Measurements from ENCODE around the gene PANX3.
A peak's percentile ranks its signal among the peaks of the same experiment; 100 is the strongest.

The PANX3 gene

DNA sequence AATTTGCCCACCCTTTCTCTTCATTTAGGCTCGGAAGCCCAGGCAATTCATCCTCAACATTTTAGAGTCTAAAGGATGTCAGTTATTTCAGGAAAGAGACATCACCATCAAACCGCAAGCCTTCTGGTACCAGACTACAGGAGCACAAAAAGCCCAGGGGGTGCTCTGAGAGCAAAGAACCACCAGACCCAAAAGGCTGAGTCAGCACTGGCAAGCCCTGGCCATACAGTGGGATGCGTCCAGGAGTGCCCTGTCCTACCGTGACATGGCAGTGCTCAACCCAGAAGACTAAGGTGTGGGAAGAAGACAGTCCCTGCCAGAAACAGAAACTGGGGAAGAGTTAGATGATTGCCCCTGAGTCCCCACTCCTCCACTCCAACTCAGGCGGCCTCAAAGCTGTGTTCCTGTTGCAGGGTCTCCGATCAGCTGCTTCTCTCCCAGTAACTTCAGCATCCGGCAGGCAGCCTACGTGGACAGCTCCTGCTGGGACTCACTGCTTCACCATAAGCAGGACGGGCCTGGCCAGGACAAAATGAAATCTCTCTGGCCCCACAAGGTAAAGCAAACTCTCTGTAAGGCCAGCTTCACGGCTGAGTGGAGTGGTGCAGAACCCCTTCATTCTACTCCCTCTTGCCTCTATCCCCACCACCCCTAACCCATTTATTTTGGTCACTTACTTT is 1.5 kb downstream of the PANX3 start:
- DNase-seq, result no peak

DNA sequence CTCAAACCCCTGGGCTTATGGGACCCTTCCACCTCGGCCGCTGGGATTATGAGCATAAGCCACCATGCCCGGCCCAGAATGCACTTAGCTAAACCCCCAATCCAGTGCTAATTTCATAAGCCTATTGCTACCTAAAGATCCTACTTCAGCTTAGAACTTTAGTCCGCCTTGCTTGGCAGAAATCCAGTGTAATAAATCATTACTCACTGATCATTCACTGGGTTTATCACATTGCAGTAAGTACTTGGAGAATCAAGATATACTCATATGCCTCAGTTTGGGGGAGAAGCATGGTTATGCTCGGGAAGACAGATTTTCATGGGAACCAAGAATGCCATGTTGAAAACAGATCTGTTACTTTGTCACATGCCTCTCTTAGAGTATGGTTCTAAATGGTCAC is 7.6 kb downstream of the PANX3 start:
- DNase-seq, result no peak

DNA sequence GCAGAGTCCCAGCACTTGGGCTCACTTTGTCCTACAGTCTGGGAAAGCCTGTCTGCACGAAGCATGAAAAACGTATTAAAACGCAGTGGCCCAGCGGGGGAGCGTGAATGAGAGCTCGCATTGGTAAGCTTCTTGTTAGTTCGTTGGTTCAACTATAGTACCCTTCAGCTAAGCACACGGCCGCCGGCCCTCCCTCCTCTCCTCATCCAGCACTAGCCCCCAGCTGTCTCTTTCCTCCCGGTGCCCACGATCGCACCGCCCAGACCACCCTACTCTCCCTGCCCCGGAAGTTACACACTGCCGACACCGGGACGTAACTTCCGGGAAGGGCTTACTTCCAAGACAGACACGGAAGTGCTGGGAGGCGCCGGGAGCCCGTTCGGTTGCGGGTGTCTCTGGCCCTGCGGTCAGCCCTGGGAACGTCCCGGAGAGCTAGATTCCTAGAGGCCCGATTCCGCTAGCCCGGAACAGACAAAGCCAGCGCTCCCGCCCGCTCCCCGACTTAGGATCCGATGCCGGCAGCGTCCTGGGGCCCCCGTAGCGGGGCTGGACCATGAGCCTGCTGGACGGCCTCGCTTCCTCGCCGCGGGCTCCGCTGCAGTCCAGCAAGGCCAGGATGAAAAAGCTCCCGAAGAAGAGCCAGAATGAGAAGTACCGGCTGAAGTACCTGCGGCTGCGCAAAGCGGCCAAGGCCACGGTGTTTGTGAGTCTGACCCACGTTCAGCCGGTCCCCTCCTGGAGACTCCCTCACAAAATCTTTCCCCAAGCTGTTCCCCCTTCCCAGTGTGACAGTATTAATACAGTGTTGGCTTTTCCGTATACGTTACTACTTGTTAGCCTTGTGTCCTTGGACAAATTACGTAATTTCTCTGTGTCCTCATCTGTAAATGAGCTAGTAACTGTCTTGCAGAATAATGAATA is 11.6 kb downstream of the PANX3 start, which contains the start of gene TBRG1:
Gene TBRG1, plus strand, starts transcription at position 334 of the 921 bp plus-strand sequence. Its CDS starts 220 bp downstream, at position 554.
- peak; percentile 28 to 96 (median 85) for DNase-seq

DNA sequence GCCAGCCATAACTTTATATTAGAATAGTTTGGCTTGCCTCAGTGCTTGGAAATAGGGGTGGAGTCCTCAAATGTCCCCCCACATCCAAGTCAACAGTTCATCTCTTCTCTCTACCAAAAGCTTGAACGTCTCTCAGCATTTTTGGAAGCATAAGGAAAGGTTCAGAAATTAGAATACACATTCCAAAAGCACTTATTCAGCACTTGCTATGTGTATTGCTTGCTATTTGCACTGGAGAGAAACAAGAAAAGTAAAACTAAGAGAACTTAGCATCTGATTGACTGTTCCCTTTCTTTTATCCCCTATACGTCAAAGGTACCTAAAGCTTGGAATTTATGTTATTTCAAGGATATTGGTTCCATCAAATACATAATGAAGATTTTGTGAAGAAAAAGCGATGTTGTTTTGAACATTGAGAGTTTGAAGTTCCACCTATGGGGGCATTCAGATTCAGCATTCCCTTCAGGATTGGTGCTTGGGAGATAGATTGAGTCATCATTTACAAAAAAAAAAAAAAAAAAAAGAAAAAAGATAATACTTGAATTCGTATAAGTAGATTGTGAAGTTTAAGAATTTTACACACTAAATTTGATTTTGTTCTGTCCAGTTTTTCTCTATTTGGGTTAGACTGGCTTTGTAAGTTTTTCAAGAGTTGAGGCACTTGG is 12.8 kb downstream of the PANX3 start:
- no peak for DNase-seq

DNA sequence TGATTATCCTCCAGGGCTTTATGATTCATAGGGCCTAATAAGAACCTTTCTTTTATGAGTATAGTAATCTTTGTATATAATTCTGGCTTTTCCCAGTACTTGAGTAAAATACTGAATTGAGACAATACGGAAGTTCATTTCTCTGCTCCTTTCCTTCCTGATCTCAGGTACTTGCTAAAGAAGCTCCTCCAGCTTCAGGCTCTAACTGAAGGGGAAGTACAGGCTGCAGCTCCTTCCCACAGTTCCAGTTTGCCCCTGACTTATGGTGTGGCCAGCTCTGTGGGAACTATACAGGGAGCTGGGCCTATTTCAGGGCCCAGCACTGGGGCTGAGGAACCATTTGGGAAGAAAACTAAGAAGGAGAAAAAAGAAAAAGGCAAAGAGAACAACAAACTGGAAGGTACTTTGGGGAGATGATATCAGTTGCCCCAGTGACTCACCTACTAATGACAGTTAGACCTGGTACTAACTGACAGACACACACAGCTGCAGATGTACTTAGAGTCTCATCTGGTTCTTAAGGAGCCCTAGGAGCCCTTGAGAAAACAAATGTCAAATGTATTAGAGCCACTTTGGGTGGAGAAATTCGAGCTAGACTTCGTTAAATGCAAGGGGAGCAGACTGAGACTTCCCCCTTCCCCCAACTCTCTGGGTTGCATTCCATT is 14.4 kb downstream of the PANX3 start:
- DNase-seq, result no peak

DNA sequence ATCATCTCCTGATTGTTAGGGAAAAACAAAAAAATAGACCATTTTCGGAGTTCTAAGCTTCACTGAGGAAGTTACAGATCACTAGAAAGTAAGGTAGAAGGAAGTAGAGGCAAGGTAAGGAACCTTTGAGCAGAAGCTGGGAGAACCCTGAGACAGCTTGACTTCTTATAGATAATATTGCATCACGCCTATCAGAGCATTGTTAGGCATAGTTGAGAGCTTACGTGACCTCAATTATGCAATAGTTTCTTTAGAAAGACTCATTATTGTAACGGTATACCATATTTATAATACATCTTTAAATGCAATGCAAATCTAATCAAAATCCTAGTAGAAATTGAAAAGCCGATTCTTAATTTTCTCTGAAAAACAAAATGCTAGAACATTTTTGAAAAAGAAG is 16.3 kb downstream of the PANX3 start:
- DNase-seq, result no peak

DNA sequence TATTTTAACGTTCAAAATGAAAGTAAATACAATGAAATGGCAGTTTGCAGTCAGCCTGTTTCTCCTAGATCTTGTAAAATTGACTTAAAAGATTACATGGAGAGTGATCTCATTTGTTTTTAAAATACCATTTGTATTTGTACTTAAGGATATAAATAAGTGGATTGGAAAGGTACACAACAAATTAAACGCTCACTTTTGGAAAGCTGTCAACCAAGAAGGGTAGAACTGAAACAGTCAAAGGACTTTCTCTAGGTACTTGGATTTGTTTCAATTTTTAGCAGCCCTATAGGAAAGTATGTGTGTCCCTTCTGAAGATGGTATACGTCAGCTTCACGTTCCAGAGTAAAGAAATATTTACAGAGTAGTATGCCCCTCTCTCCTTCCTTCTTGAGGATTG is 18.7 kb downstream of the PANX3 start:
- DNase-seq, result no peak

DNA sequence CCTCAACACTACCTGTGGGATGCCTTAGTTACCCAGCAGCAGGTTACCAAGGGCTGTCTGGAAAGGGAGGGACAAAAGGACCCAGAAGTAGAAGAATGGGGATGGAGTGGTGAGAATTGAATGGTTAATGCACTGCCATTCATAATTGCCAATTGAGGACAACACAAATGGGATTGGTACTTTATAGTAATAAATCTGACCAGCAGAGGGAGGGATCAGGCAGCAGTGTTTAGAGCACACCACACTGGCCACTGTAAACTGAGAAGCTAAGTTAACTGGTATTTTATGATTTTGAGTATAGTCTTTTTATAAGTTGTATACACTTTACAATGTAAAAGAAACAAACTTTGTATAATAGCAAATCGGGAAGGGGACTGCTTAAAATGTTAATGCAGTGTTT is 22.1 kb downstream of the PANX3 start:
- no peak for DNase-seq

DNA sequence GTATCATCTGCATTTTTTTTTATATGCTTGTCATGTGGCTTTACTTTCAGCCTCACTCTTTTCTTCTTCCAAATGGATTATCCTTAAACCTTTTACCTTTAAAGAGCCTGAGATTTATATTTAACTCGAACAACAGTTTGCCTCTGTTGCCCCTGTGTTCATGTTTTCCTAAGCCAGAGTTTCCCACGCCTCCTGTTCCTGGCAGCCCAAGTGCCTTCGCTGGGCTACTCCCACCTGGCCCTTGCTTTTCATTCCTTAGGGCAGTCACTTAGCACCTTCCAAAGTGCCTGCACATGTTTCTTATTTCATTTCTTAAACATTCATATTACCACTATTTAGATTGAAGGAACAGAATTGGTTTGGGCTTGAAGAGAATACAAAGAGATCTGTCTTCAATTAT is 24.7 kb downstream of the PANX3 start:
- DNase-seq, result peak in 1 of 58 donors; percentile 3

DNA sequence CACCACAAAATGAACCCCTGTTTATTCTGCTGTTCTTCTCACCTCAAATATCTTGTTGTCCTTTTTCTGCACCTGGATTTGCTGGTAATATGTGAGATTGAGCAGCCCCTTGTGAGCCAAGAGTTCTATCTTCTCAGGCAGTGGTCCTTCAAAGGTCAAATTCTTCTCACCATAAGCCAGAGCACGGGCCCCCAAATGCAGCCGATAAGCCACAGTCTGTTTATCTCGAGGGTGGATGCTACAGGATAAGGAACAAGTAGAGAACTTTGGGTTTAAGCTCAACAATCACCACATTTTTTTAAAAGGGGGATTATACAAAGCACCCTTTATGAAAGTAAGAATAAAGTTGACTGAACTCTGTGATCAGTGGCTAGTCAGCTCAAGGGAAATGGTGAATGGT is 27.3 kb downstream of the PANX3 start:
- DNase-seq, result no peak

DNA sequence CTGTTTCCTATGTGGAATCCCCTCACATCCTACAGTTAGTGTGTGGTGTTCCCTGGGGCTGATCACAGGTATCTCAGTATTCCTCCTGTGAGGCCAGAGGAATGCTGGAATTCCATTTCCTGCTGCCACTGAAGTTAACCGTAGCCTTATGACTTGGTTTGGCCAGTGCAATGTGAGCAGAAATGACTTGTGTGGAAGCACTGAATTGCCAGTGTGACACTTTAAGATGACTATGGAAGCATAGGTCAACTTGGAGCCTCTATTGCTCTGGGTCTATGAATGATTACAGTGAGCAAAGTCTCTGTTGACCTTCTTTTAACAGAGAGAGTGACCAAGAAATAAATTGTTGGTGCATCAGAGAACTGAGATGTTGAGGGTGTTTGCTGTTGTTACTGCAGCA is 28.0 kb downstream of the PANX3 start:
- DNase-seq, result no peak

DNA sequence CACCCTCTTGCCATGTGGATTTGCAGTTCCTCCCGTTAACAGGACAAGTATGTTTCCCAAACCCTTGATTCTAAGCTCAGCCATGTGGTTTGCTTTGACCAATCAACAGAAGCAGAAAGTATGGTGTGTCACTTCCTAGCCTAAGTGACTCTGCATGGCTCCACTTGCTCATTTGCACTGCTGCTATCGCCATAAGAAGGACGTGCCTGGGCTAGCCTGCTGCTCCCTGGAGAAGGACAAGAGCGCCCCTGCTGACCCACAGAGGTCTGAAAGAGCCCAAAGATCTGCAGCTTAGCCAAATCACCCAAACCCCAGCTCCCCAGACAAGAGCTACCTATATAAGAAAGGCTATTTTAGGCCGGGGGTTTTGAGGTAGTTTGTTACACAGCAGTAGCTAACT is 29.4 kb downstream of the PANX3 start:
- DNase-seq, result no peak

DNA sequence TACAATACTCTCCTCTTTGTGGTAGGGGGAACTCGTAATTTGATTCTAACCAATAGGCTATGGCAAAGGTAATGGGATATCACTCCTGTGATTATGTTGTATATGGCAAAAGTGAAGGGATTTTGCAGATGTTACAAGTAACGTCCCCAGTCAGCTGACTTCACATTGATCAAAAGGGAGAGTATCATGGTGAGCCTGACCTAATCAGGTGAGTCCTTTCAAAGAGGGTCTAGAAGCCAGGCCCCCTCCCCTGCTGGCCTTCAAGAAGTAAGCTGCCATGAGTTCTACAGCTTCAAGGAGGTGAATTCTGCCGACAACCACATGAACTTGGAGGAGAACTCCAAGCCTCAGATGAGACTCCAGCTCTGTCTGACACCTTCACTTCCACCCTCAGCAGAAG is 31.4 kb downstream of the PANX3 start:
- DNase-seq, result no peak

DNA sequence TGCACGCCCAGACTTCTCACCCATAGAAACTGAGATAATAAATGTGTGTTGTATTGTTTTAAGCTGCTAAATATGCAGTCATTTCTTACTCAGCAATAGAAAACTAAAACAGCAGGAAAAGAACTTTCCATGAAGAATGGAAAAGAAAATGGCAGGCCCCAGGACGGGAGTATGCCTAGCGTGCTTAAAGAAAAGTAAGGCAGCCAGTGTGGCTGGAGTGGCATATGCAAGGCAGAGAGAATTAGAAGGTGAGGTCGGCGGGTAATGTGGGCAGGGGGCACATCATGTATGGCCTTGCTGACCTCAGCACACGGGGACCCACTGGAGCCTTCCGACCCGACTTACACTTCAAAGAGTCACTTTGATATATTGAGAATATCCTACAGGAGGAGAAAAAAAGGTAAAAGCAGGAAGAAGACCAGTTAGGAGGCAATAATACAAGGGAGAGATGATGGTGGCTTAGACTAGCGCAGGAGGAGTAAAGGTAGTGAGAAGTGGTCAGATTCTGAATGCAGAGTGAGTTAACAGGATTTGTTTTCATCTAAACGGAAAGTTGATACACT is 31.9 kb downstream of the PANX3 start:
- DNase-seq, result no peak

DNA sequence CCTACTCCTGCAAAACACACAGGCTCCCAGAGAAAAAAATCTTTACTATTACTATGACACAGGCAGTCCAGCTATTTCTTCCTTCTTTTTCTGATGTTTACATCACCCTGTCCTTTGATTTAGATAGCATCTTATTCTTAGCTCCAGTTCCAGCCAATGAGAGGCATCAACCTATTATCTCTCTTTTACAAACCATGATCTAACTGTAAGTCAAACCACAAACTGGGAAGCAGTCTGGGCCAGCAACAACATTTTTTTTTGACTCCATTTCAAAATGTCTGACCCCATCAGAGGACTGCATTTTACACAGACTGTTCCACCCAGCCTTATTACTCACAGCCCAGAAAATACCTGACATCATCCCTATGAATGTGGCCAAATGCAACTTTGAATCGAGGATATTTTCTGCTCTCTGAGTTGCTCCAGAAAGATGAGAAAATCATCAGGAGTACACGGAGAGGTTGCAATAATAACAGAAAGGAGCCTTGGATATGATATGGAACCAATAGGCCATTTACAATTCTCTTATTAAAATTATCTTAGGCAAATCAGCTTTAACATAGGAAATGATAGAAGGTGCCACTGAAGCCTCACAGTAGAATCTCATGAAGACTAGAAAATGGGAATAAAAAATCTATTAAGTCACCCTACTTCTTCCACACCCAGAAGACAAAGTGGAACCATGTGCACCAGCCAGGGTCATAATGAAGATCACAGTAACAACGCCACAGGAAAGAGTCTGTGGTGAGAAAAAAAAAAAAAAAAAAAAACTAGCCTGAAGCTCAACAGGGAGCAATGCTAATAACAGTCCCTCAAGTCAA is 32.6 kb downstream of the PANX3 start:
- DNase-seq, result no peak

DNA sequence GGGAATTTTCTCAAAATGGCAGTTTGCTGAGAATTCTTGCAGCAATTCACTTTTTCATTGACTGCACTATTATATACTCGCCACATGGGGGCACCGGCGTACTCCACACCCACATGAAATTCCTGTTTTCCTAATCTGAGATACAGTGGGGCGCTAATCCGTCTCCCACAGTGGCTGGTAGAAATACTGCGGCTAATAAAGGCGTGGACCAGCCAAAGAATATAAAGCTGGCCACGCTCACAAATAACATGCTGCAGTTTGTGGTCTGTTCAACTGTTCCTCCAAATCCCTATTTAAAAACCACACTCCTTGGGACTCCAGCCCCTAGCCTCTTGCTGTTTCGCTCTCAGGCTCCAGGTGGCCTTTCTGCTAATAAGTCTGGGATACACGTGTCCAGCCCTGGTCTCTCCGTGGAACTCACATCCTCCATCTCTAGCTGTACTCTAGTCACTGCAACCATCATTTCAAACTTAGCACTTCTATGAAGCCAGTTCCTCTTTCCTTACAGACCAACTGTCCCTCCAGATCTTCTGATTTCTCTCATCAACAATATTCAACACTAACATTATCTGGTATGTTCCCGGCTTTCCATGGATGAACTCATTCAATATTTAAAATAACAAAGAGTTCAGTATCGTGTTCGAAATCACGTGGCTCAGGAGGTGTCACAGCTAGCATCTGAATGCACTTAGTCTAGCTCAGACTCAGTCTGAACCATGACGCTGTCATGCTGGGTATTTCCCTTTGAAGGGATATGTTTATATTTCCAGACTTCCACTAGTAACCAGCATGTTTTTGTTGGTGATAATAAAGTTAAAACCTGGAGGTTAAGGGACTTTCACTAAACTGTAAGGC is 33.4 kb downstream of the PANX3 start:
- peak in 44 of 58 donors; percentile 5 to 66 (median 32) for DNase-seq

DNA sequence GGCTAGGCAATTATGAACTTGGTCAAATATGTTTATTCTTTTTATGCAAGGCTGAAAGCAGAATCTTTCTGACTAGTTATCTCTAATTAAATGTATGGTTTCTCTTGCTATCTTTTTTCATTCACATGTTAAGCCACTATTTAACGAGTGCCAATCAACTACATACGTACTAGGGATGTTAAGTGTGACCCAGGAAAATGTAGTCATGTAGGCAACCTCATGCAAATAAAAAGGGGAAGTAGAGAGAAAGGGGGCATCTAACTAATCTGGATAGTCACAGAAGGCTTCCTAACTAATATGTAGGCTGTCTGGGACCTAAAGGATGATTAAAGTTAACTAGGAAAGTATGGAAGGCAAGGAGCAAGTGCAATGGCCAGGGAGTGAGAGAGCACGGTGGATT is 34.9 kb downstream of the PANX3 start:
- DNase-seq, result no peak

DNA sequence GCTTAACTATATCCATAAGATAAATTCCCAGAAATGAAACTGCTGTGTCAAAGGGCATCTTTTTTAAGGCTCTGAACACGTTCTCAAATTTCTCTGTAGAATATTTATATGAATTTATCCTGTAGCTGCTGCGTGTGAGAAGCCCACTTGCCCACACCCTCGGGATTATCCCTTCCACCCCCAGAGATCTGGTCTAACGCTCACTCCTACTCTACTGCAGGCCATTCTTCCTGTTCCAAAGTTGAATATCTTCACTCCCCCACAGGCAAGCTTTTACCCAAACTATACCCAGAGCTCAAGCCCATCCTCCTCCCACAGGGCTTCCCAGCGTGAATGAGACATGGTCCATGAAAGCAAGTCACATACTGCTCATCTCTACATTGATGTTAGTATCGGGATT is 37.4 kb downstream of the PANX3 start:
- DNase-seq, result no peak

All from anterior cingulate cortex (tissue), 58 donors.